OCI-LY7 (cell line): Measurements from ENCODE around the gene CD300A. TPM values are rescaled to one million over a fixed set of nuclear protein-coding genes. Genes with fewer than 3 reads are reported as not detected.

Experiments used
- BruUV-seq: library from RNA; stranded (reverse); fragments of 400-500 nt; replicated peaks from 2 replicates; lab custom pipeline; 2021; lab: Mats Ljungman, UMichigan
- CTCF ChIA-PET: fragments of 300-600 bp; sonication (Branson Sonifier 250); formaldehyde crosslinking; loops from one replicate; lab custom pipeline; 2022; ENCODE audit warnings: antibody characterized with exemption; ENCODE audit not compliant: unreplicated experiment; lab: Charles Lee
- POLR2A ChIA-PET: fragments of 300-600 bp; sonication (Branson Sonifier 250); formaldehyde crosslinking; loops from one replicate; lab custom pipeline; 2022; ENCODE audit warnings: antibody characterized with exemption; lab: Charles Lee
- DNase-seq: peaks from one replicate; pipeline ENCODE4 v3.0.0-alpha.2; 2015; ENCODE audit warnings: low spot score
- H2AFZ ChIP-seq: fragments of 200-600 bp; sonication (generic), shearing (Covaris generic); 2 replicates; pipeline ENCODE4 v1.6.1; 2014; ENCODE audit warnings: mild to moderate bottlenecking, antibody characterized with exemption, low read length, moderate library complexity
- H3K27ac ChIP-seq: fragments of 200-600 bp; sonication (generic); 2 replicates; pipeline ENCODE4 v1.5.1; 2014; ENCODE audit warnings: mixed run types, low read depth, mild to moderate bottlenecking, moderate library complexity, low read length, inconsistent platforms; ENCODE audit not compliant: poor library complexity, severe bottlenecking
- H3K36me3 ChIP-seq: fragments of 200-600 bp; sonication (generic); 2 replicates; pipeline ENCODE4 v1.6.1; 2014; ENCODE audit warnings: mild to moderate bottlenecking, antibody characterized with exemption, low read length, moderate library complexity, mixed read lengths; ENCODE audit not compliant: insufficient read depth
- H3K4me1 ChIP-seq: fragments of 200-600 bp; sonication (generic); 2 replicates; pipeline ENCODE4 v1.5.1; 2014; ENCODE audit warnings: mild to moderate bottlenecking, low read length; ENCODE audit not compliant: insufficient read depth, poor library complexity, severe bottlenecking
- H3K4me2 ChIP-seq: fragments of 200-600 bp; sonication (generic); 2 replicates; pipeline ENCODE4 v1.6.1; 2014; ENCODE audit warnings: mild to moderate bottlenecking, low read length
- H3K4me3 ChIP-seq: fragments of 200-600 bp; sonication (generic); 2 replicates; pipeline ENCODE4 v1.5.1; 2014; ENCODE audit warnings: mild to moderate bottlenecking, low read depth, low read length; ENCODE audit not compliant: poor library complexity, severe bottlenecking
- H3K79me2 ChIP-seq: fragments of 200-600 bp; sonication (generic); 2 replicates; pipeline ENCODE4 v1.6.1; 2016; ENCODE audit warnings: low read depth, mild to moderate bottlenecking, low read length, moderate library complexity, mixed read lengths; ENCODE audit not compliant: insufficient read depth
- H3K9me2 ChIP-seq: fragments of 200-600 bp; sonication (generic); 2 replicates; pipeline ENCODE4 v1.6.1; 2016; ENCODE audit warnings: mild to moderate bottlenecking, low read length, mixed read lengths; ENCODE audit not compliant: insufficient read depth
- H3K9me3 ChIP-seq: fragments of 200-600 bp; sonication (generic); 2 replicates; pipeline ENCODE4 v1.6.1; 2014; ENCODE audit warnings: mild to moderate bottlenecking, mixed run types, low read length, mixed read lengths
- H4K20me1 ChIP-seq: fragments of 200-600 bp; sonication (generic); 2 replicates; pipeline ENCODE4 v1.6.1; 2014; ENCODE audit warnings: mild to moderate bottlenecking, antibody characterized with exemption, low read length, moderate library complexity, mixed read lengths; ENCODE audit not compliant: insufficient read depth
- EZH2phosphoT487 ChIP-seq: fragments of 200-600 bp; sonication (generic); IDR thresholded peaks from 2 replicates; pipeline ENCODE4 v1.6.1; 2018; ENCODE audit warnings: low read depth, borderline replicate concordance, mild to moderate bottlenecking, mixed run types, antibody characterized with exemption, low read length, moderate library complexity, mixed read lengths
- intact Hi-C: fragments of 100-400 bp; cut with micrococcal nuclease; formaldehyde crosslinking; loops from one replicate; pipeline ENCODE4 v1.10.0; 2022; ENCODE audit not compliant: unreplicated experiment
- total RNA-seq, 2 experiments: library from RNA; depleted of rRNA in 1 of 2; stranded (reverse); fragments of >200 nt in 1 of 2; shearing (Covaris generic) in 1 of 2; gene quantifications; 2 replicates each; pipeline ENCODE4 v1.2.3, GENCODE V29; 2014 to 2022
- TF ChIP-seq, protein P1 (sequence below): fragments of 200-600 bp; sonication (generic); conservative IDR thresholded peaks from 2 replicates; pipeline ENCODE4 v1.5.1; 2014; ENCODE audit warnings: mild to moderate bottlenecking, antibody characterized with exemption, low read length, moderate library complexity, mixed read lengths

CD300A gene
- total RNA-seq, 2 experiments from 2014 or later: 3.5 to 6.7 TPM

DNA sequence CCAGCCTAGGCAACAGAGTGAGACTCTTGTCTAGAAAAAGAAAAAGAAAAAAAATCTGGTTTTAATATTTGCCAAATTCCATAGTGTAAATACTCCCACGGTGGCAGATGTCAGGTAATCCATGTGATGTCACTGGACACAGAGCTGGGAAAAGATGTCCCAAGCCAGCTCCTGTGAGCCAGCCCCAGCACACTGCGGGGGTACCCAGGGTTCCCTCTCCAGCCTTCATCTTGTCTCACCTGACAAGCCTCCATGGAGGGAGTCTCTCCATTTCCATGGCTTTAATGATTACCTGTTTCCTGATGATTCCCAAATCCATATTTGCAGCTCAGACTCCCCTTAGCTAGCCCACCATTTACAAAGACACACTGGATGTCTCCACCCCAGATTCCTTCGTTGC, 60.2 kb downstream of the CD300A start:
- H3K79me2 ChIP-seq: no peaks in the 10 kb centered on the region
- no TSS peak for BruUV-seq
- H3K4me1 ChIP-seq: no peaks in the 10 kb centered on the region
- no peak overlapping the region for H2AFZ ChIP-seq
- H3K36me3 ChIP-seq: no peaks in the 10 kb centered on the region
- intact Hi-C loops: no loop called here
- H3K4me2 ChIP-seq: no peak overlapping the region
- no peaks in the 10 kb centered on the region for H3K9me2 ChIP-seq
- no peak overlapping the region for H3K27ac ChIP-seq
- H4K20me1 ChIP-seq: no peaks in the 10 kb centered on the region
- no peak overlapping the region for H3K4me3 ChIP-seq
- no peak for DNase-seq
- TF ChIP-seq, protein P1, sequence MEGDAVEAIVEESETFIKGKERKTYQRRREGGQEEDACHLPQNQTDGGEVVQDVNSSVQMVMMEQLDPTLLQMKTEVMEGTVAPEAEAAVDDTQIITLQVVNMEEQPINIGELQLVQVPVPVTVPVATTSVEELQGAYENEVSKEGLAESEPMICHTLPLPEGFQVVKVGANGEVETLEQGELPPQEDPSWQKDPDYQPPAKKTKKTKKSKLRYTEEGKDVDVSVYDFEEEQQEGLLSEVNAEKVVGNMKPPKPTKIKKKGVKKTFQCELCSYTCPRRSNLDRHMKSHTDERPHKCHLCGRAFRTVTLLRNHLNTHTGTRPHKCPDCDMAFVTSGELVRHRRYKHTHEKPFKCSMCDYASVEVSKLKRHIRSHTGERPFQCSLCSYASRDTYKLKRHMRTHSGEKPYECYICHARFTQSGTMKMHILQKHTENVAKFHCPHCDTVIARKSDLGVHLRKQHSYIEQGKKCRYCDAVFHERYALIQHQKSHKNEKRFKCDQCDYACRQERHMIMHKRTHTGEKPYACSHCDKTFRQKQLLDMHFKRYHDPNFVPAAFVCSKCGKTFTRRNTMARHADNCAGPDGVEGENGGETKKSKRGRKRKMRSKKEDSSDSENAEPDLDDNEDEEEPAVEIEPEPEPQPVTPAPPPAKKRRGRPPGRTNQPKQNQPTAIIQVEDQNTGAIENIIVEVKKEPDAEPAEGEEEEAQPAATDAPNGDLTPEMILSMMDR: no peak
- TF ChIP-seq EZH2phosphoT487: no peak
- CTCF ChIA-PET: no interaction called here
- H3K9me3 ChIP-seq: no peaks in the 10 kb centered on the region
- POLR2A ChIA-PET: no interaction called here

DNA sequence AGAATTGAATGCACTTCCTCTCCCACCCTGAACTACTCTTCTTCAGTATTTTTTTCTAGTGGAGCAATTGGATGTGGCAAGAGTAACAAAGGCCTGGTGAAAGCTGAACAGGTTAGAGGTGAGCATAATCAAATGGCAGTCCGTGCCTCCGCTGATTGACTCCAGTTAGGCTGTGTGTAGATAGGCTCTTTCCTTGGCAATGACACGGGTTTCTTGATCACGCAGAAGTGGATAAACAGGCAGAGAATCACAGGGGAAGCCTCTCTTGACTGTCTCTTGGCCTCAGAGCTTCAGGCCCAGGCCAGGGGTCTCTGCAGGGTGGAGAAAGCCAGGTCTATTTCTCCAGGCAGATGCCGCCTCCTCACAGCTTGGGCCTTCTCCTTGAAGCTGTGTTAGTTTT, 60.6 kb downstream of the CD300A start:
- Histone ChIP-seq H3K4me3 (no peak overlapping the region), H3K36me3 (no peaks in the 10 kb centered on the region), H3K4me1 (no peaks in the 10 kb centered on the region), H3K27ac (no peak overlapping the region), H2AFZ (no peak overlapping the region), H3K79me2 (no peaks in the 10 kb centered on the region), H3K9me3 (no peaks in the 10 kb centered on the region), H4K20me1 (no peaks in the 10 kb centered on the region), H3K4me2 (no peak overlapping the region), H3K9me2 (no peaks in the 10 kb centered on the region)
- no peak for DNase-seq
- intact Hi-C loops: no loop called here
- BruUV-seq: no TSS peak
- POLR2A ChIA-PET: no interaction called here
- CTCF ChIA-PET: no interaction called here
- TF ChIP-seq EZH2phosphoT487: no peak
- TF ChIP-seq, protein P1: no peak

DNA sequence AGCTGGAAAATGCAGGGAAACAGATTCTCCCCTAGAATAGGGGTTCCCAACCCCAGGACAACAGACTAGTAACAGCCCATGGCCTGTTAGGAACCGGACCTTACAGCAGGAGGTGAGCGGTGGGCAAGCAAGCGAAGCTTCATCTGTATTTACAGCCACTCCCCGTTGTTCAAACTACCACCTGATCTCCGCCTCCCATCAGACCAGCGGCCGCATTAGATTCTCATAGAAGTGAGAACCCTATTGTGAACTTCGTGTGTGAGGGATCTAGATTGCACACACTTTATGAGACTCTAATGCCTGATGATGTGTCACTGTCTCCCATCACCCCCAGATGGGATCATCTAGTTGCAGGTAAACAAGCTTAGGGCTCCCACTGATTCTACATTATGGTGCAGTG, 61.3 kb downstream of the CD300A start:
- H3K79me2 ChIP-seq: no peaks in the 10 kb centered on the region
- TF ChIP-seq, protein P1: no peak
- no peak for TF ChIP-seq EZH2phosphoT487
- no peaks in the 10 kb centered on the region for H3K9me2 ChIP-seq
- H2AFZ ChIP-seq: no peak overlapping the region
- no peaks in the 10 kb centered on the region for H3K36me3 ChIP-seq
- no peaks in the 10 kb centered on the region for H4K20me1 ChIP-seq
- no TSS peak for BruUV-seq
- no peaks in the 10 kb centered on the region for H3K9me3 ChIP-seq
- ChIA-PET POLR2A (interaction anchor here (0.6 kb wide), 1 partner anchor 53 kb away, joined by 3 read pairs; no protein-coding TSS in a partner anchor), CTCF (no interaction called here)
- no peak for DNase-seq
- H3K4me1 ChIP-seq: no peaks in the 10 kb centered on the region
- H3K4me3 ChIP-seq: no peak overlapping the region
- no peak overlapping the region for H3K4me2 ChIP-seq
- H3K27ac ChIP-seq: no peak overlapping the region
- intact Hi-C loops: no loop called here
